ENCODE measurements around the gene RPUSD2.

The RPUSD2 gene

GRCh38 chr15:40593165-40593564 lies 24.1 kb downstream of the RPUSD2 start:
- POLR2A ChIA-PET = no interaction called here
- CTCF ChIA-PET = interaction anchor here (1.3 to 2.1 kb wide), 2 partner anchors 10 to 28 kb away, joined by 4 to 5 read pairs; no protein-coding TSS in a partner anchor
- TF ChIP-seq CTCF (IDR thresholded peaks at IDR 0.05; ENCODE audit: control extremely low read depth, extremely low read depth, low read depth, missing control alignments) = no peak
- DNase-seq (ENCODE audit: extremely low spot score) = no peak

- no peak for TF ChIP-seq CTCF (IDR thresholded peaks at IDR 0.05; ENCODE audit: control extremely low read depth, extremely low read depth, low read depth, missing control alignments)
- ChIA-PET CTCF (interaction anchor here (1.1 to 2.1 kb wide), 5 partner anchors 10 to 300 kb away, joined by 3 to 5 read pairs (median 4); partner anchors contain the start of gene VPS18), POLR2A (no interaction called here)
- peak; percentile 87 for DNase-seq (ENCODE audit: extremely low spot score)
These were observed 24.7 kb downstream of the RPUSD2 start, which contains the start of gene KNL1 for GRCh38 chr15:40593588-40594428. KNL1 (plus strand) TSS chr15:40594249; CDS start chr15:40602932, 8,683 bp downstream.

GRCh38 chr15:40594429-40594836 lies 25.3 kb downstream of the RPUSD2 start:
- POLR2A ChIA-PET = no interaction called here
- peak; percentile 2 for TF ChIP-seq CTCF (IDR thresholded peaks at IDR 0.05; ENCODE audit: control extremely low read depth, extremely low read depth, low read depth, missing control alignments)
- CTCF ChIA-PET = interaction anchor here (1.1 to 2.1 kb wide), 5 partner anchors 12 to 300 kb away, joined by 3 to 5 read pairs (median 3); partner anchors contain the start of gene VPS18

GRCh38 chr15:40595219-40595618 lies 26.1 kb downstream of the RPUSD2 start:
- TF ChIP-seq CTCF (IDR thresholded peaks at IDR 0.05; ENCODE audit: control extremely low read depth, extremely low read depth, low read depth, missing control alignments) = no peak
- ChIA-PET POLR2A (no interaction called here), CTCF (interaction anchor here (1.1 to 1.6 kb wide), 4 partner anchors 11 to 299 kb away, joined by 3 to 5 read pairs (median 3); partner anchors contain the start of gene VPS18)
- no peak for DNase-seq (ENCODE audit: extremely low spot score)

More at GRCh38 chr15:40594429-40594836, 25.3 kb downstream of the RPUSD2 start:
- peak; percentile 71 for DNase-seq (ENCODE audit: extremely low spot score)

GRCh38 chr15:40595773-40596172 lies 26.7 kb downstream of the RPUSD2 start:
- no peak for TF ChIP-seq CTCF (IDR thresholded peaks at IDR 0.05; ENCODE audit: control extremely low read depth, extremely low read depth, low read depth, missing control alignments)
- no peak for DNase-seq (ENCODE audit: extremely low spot score)

GRCh38 chr15:40597024-40597423 lies 27.9 kb downstream of the RPUSD2 start:
- TF ChIP-seq CTCF (IDR thresholded peaks at IDR 0.05; ENCODE audit: control extremely low read depth, extremely low read depth, low read depth, missing control alignments) = no peak
- ChIA-PET POLR2A (no interaction called here), CTCF (no interaction called here)
- DNase-seq (ENCODE audit: extremely low spot score) = no peak

More at GRCh38 chr15:40595773-40596172, 26.7 kb downstream of the RPUSD2 start:
- POLR2A ChIA-PET = no interaction called here
- CTCF ChIA-PET = interaction anchor here (1.2 kb wide), 1 partner anchor 76 kb away, joined by 3 read pairs; no protein-coding TSS in a partner anchor
